PFSK-1 (cell line): Measurements from ENCODE around the gene RAG2.

ENCODE experiments used
- FOXP2 ChIP-seq: optimal IDR thresholded peaks from 2 replicates; pipeline ENCODE3; 2011; ENCODE audit warnings: borderline replicate concordance, control low read depth, inconsistent platforms; ENCODE audit not compliant: insufficient read depth; ENCODE audit errors: extremely low read length, extremely low read depth
- POLR2AphosphoS5 ChIP-seq: IDR thresholded peaks from 2 replicates; pipeline ENCODE4 v1.6.1; 2012; ENCODE audit warnings: low read depth, mild to moderate bottlenecking, control low read depth, low read length, moderate library complexity
- REST ChIP-seq, 2 experiments: IDR thresholded peaks; 2 replicates each; pipeline versions ENCODE4 v1.6.1 to v1.8.0; 2011 to 2012; ENCODE audit warnings: low read depth in 2 of 2, low read length in 2 of 2, control low read depth in 1 of 2, inconsistent platforms in 1 of 2, mild to moderate bottlenecking in 1 of 2, moderate library complexity in 1 of 2; ENCODE audit not compliant: insufficient read depth in 1 of 2
- SIN3A ChIP-seq: IDR thresholded peaks from 2 replicates; pipeline ENCODE4 v1.6.1; 2012; ENCODE audit warnings: mild to moderate bottlenecking, low read length, moderate library complexity, borderline replicate concordance; ENCODE audit not compliant: insufficient read depth
- TAF1 ChIP-seq: IDR thresholded peaks from 2 replicates; pipeline ENCODE4 v1.6.1; 2012; ENCODE audit warnings: low read length, control low read depth, borderline replicate concordance; ENCODE audit not compliant: insufficient read depth

Gene RAG2

DNA sequence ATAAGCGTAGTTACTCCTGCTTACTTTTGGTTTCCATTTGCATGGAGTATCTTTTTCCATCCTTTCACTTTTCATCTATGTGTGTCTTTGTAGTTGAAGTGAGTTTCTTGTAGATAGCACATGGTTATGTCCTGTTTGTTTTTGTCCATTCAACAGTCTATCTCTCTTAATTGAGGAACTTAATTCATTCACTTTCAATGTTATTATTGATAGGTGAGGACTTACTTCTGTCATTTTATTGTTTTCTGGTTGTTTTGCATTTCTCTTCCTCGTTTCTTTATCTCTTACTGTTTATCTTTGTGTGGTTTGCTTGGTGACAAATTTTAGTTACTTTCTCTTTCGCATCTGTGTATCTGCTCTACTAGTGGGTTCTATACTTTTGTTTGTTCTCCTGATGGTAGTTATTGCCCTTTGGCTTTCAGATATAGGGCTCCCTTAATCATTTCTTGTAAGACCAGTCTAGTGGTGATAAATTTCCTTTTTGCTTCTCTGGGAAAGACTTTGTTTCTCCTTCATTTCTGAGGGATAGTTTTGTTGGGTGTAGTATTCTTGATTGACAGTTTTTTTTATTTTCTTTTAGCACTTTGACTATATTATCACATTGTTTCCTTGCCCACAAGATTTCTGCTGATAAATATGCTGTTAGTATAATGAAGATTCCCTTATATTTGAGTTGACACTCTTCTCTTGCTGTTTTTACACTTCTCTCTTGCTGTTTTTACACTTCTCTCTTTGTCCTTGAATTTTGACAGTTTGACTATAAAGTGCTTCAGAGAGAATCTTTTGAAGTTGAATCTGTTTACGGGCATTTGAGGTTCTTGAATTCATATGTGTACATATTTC is 39.2 kb downstream of the RAG2 start:
- TF ChIP-seq FOXP2 (no peak), SIN3A (no peak), POLR2AphosphoS5 (no peak), TAF1 (no peak), REST (IDR thresholded peaks at IDR 0.05; ENCODE audit: insufficient read depth in 1 of 2, low read depth in 2 of 2, low read length in 2 of 2) (no peak)

- TF ChIP-seq SIN3A: no peak
- no peak for TF ChIP-seq REST (IDR thresholded peaks at IDR 0.05; ENCODE audit: insufficient read depth in 1 of 2, low read depth in 2 of 2, low read length in 2 of 2)
- TF ChIP-seq FOXP2: no peak
- no peak for TF ChIP-seq POLR2AphosphoS5
- TF ChIP-seq TAF1: no peak
These were observed 40.0 kb downstream of the RAG2 start for GRCh38 chr11:36557991-36558390.

DNA sequence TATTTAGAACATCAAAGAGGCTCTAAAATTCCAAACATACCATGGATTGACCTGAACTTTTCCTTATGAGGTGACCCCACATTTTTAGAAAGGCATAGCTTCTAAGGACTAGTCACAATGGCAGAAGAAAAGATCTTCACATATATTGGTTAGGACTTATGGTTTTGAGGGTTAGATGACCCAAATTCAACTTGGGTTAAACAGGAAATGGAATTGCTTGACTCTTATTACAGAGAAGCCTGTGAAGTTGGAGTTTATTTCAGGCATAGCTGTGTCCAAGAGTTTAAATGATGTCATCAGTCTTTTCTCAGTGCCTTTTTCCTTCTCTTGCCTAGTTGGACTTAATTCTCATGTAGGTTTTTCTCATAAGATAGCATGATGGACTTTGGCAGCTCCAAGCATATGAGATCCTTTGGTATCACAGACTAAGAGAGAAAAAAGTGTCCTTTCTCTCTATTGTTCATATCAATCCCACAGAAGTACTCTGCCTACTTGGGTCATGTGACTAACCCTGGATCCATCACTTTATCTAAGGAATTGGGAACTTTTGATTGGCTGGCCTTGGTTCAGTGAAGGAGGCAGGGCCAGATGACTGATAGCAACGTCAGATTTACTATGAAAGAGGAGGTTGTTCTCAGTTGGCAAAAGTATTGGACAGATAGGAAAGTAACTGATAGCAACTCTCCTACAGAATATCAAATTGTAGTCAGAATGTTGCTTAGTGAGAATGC is 47.5 kb downstream of the RAG2 start:
- no peak for TF ChIP-seq TAF1
- TF ChIP-seq POLR2AphosphoS5: no peak
- no peak for TF ChIP-seq FOXP2
- TF ChIP-seq REST (IDR thresholded peaks at IDR 0.05; ENCODE audit: insufficient read depth in 1 of 2, low read depth in 2 of 2, low read length in 2 of 2): no peak
- no peak for TF ChIP-seq SIN3A
